Pancreas (tissue), 10 donors: ENCODE results near the gene RNF133. TPM values are rescaled to one million over a fixed set of nuclear protein-coding genes. Genes with fewer than 3 reads are reported as not detected.

Experiments used
- ATAC-seq, 4 donors: fragments of 200-7000 bp; cut with Tn5 transposase; one replicate each; pipeline versions ENCODE4 v1.8.0 to v1.9.1; 2020; ENCODE audit warnings: mild to moderate bottlenecking in 4 of 4, moderate library complexity in 4 of 4
- DNase-seq, 6 donors: peaks; one replicate each; pipeline ENCODE4 v3.0.0-alpha.2; 2020
- FAIRE-seq: peaks from 2 replicates; lab custom pipeline; 2012; peaks lifted over from hg19 to GRCh38; lab: Jason Lieb, UNC
- H3K27ac ChIP-seq, 4 donors: fragments of 200-600 bp; sonication (generic); 1 replicate in 3 of 4; 2 replicates in 1 of 4; pipeline versions ENCODE4 v1.5.0 to v1.8.0; 2020
- H3K27me3 ChIP-seq, 4 donors: fragments of 200-600 bp; one replicate each; pipeline ENCODE4 v1.8.0; 2021
- H3K36me3 ChIP-seq, 3 donors: fragments of 200-600 bp; sonication (generic) in 1 of 3; one replicate each; pipeline versions ENCODE4 v1.5.0 to v1.8.0; 2020 to 2021
- H3K4me1 ChIP-seq, 3 donors: fragments of 200-600 bp; one replicate each; pipeline ENCODE4 v1.8.0; 2021
- H3K4me3 ChIP-seq, 4 donors: fragments of 200-600 bp; sonication (generic) in 2 of 4; one replicate each; pipeline versions ENCODE4 v1.5.0 to v1.8.0; 2020 to 2021
- H3K9me3 ChIP-seq, 4 donors: fragments of 200-600 bp; one replicate each; pipeline ENCODE4 v1.8.0; 2021
- WGBS, 2 donors: extraction: QIAGEN DNeasy Blood & Tissue Kit; methylation state at CpG; one replicate each; pipeline ENCODE4 v1.1.7; 2013; 5-methylcytosine and 5-hydroxymethylcytosine counted together
- intact Hi-C, 3 donors: fragments of 100-400 bp; cut with DNase I; formaldehyde crosslinking; loops; one replicate each; pipeline versions ENCODE4 v1.11.1 to v1.14.2; 2022
- polyA plus RNA-seq, 2 donors: library from polyadenylated mRNA; stranded (reverse); fragments of 200-250 nt; gene quantifications; one replicate each; pipeline ENCODE4 v1.2.3, GENCODE V29; 2013
- total RNA-seq, 6 donors: library from RNA; stranded (reverse); fragmentation: NEBNext Ultra II Directional in 4 of 6; extraction: Animal tissue kit (Norgen Biotek cat#: 25700) in 4 of 6; gene quantifications; one replicate each; pipeline versions ENCODE4 v1.2.1 to v1.2.4, GENCODE V29; 2021 to 2023
- TF ChIP-seq, protein P1 (sequence below), 4 donors: fragments of 200-600 bp; sonication (generic) in 3 of 4; IDR thresholded peaks; one replicate each; pipeline versions ENCODE4 v1.5.0 to v1.8.0; 2021; ENCODE audit warnings: antibody characterized with exemption in 4 of 4
- donor health status: healthy with polysubstance abuse.
- donor health status: DM: no; HTN: no; CAD: no; lungs with moderate emphysema.
- donor health status: DM: no; HTN: no; CAD: no.
- donor health status: control.
- donor health status: control.
- donor health status: Bipolar disorder and iron deficiency.
- donor health status: DM: yes; HTN: yes; CAD: no.
- donor health status: DM: no; HTN: no; CAD: no.
- donor health status: DM: no; HTN: no; CAD: no.
- donor health status: DM: yes; HTN: yes; CAD: no.

RNF133 gene, protein sequence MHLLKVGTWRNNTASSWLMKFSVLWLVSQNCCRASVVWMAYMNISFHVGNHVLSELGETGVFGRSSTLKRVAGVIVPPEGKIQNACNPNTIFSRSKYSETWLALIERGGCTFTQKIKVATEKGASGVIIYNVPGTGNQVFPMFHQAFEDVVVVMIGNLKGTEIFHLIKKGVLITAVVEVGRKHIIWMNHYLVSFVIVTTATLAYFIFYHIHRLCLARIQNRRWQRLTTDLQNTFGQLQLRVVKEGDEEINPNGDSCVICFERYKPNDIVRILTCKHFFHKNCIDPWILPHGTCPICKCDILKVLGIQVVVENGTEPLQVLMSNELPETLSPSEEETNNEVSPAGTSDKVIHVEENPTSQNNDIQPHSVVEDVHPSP
- 1 to 10 TPM in 2 of 6 donors, under 1 TPM in 4; 0.52 to 1.4 (median 0.86) TPM for total RNA-seq
- under 1 TPM in 1 of 2 donors, not detected in 1; 0.07 TPM for polyA plus RNA-seq

DNA sequence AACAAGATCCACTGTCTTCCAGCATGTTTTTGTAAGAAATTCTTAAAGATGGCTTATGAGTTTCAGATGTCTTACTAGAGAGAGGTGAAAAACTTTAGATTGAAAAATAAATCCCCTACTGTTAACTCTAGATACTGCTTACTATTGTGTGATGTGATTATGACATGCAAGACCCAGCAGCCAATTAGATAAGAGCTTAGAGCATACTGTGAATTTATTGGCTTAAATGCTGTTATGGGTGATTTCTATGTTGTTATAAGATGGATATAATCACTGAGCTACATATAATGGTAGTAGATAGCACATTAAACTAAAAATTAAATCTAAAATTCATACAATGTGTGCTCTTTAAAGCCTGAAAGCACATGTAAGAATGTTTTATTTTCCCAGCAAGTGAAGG is at the start of gene RNF133:
Gene RNF133, minus strand, starts transcription at position 101 of the 400 bp plus-strand sequence. CDS start 199 bp downstream, outside the sequence.
- FAIRE-seq (no peak), ATAC-seq (no peak), DNase-seq (no peak)
- Histone ChIP-seq H3K4me3 (no peak within 1 kb of the TSS), H3K27me3 (no peaks in the 10 kb centered on the region), H3K4me1 (peaks cover 0 to 3% (median 0%) of the 10 kb centered on the region in 3 donors), H3K27ac (no peak within 1 kb of the TSS), H3K9me3 (no peaks in the 10 kb centered on the region), H3K36me3 (no peaks in the 10 kb centered on the region)
- TF ChIP-seq, protein P1, sequence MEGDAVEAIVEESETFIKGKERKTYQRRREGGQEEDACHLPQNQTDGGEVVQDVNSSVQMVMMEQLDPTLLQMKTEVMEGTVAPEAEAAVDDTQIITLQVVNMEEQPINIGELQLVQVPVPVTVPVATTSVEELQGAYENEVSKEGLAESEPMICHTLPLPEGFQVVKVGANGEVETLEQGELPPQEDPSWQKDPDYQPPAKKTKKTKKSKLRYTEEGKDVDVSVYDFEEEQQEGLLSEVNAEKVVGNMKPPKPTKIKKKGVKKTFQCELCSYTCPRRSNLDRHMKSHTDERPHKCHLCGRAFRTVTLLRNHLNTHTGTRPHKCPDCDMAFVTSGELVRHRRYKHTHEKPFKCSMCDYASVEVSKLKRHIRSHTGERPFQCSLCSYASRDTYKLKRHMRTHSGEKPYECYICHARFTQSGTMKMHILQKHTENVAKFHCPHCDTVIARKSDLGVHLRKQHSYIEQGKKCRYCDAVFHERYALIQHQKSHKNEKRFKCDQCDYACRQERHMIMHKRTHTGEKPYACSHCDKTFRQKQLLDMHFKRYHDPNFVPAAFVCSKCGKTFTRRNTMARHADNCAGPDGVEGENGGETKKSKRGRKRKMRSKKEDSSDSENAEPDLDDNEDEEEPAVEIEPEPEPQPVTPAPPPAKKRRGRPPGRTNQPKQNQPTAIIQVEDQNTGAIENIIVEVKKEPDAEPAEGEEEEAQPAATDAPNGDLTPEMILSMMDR (IDR thresholded peaks at IDR 0.05), result no peak
- intact Hi-C loops, result no loop called here

DNA sequence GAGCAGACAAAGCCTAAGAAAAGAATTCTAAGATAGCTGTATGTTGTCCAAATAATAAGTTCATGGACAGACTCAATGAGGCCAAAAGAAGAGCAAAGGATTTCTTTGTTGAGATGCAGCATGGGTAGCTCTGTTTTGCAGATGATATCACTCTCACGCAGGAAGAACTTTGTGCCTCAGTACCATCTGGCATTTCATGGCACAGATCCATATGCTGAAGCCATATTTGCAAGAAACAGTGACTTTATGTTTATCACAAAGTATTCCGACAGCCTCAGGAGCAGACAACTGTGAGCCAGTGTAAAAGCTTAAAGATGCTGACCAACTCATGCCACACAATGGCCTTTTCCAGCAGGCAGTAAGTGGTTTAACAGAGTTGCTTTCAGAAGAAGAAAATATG is 49.3 kb upstream of the RNF133 start:
- intact Hi-C loops, result no loop called here
- TF ChIP-seq, protein P1 (IDR thresholded peaks at IDR 0.05), result no peak
- Histone ChIP-seq H3K27me3 (no peaks in the 10 kb centered on the region), H3K27ac (no peak overlapping the region), H3K4me1 (peaks cover 0 to 3% (median 0%) of the 10 kb centered on the region in 3 donors), H3K9me3 (no peaks in the 10 kb centered on the region), H3K4me3 (no peak overlapping the region), H3K36me3 (no peaks in the 10 kb centered on the region)
- 58 to 67% methylated on average over 2 of the region's 2 CpGs for WGBS, 2 donors
- ATAC-seq, result no peak
- no peak for DNase-seq
- no peak for FAIRE-seq

DNA sequence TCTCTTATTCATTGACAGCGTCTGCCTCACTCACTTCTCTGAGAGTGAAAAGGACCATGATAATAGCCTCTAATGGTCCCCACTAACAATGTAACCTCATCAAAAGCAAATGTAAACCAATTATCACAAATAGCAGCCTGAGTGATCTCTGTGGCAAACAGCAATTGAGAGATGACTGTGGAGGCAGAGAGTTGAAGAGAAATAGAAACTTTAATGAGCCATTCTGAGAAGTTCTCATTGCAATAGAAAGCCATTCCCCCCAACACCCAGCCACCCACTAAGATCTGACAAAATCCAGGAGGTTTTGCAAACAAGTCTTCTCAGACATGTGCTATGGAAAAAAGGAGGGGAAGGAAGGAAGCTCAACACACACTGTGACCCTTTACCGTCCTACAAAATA is 48.0 kb upstream of the RNF133 start:
- no peaks in the 10 kb centered on the region for H3K4me1 ChIP-seq
- FAIRE-seq, result no peak
- no peaks in the 10 kb centered on the region for H3K27me3 ChIP-seq
- WGBS, 2 donors, result 81 to 86% methylated on average over 2 of the region's 2 CpGs
- no peaks in the 10 kb centered on the region for H3K9me3 ChIP-seq
- H3K36me3 ChIP-seq, result no peaks in the 10 kb centered on the region
- TF ChIP-seq, protein P1 (IDR thresholded peaks at IDR 0.05), result no peak
- H3K27ac ChIP-seq, result no peak overlapping the region
- H3K4me3 ChIP-seq, result no peak overlapping the region
- intact Hi-C loops, result no loop called here
- DNase-seq, result no peak
- ATAC-seq, result no peak

DNA sequence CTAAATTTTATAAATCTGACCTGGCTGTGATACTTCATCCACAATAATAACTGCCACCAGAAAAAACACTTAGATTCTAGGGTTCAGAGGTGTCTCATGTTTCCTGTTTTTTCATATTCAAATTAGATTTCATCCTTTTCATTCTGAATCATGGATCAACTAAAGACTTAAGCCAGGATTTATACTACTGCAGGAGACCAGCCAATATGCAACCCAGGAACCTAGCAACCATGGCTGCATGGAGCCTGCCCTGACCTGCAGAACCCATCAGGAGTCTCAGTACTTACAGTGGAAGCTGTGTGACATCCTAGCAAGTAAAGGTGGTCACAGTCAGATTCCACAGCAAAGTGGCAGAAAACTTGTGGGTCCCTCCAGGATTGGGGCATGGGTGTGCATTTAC is 44.3 kb upstream of the RNF133 start:
- ATAC-seq, result no peak
- Histone ChIP-seq H3K9me3 (no peaks in the 10 kb centered on the region), H3K4me1 (peaks cover 0 to 4% (median 0%) of the 10 kb centered on the region in 3 donors), H3K27me3 (no peaks in the 10 kb centered on the region), H3K27ac (no peak overlapping the region), H3K4me3 (no peak overlapping the region), H3K36me3 (no peaks in the 10 kb centered on the region)
- TF ChIP-seq, protein P1 (IDR thresholded peaks at IDR 0.05), result no peak
- DNase-seq, result no peak
- FAIRE-seq, result no peak
- intact Hi-C loops, result no loop called here

DNA sequence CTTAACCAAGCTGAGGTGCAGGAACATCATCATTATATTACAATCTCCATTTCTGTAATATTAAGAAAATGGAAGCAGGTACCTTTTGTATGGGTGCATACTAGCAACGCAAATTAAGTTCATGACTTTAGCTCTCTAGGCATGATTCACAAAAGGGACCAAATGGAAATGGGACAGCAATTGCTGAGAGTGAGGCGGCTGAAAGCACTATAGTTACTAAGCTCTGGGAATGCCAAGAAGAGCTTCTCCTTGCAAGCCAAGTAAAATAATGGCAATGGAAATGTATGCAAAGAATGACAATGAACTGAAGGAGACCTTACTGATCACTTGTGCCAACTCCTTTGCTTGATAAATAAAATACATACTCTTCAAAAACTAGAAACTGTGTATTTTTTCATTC is 40.0 kb upstream of the RNF133 start:
- no peak for DNase-seq
- Histone ChIP-seq H3K4me3 (no peak overlapping the region), H3K27ac (no peak overlapping the region), H3K27me3 (no peaks in the 10 kb centered on the region), H3K36me3 (no peaks in the 10 kb centered on the region), H3K9me3 (no peaks in the 10 kb centered on the region), H3K4me1 (peaks cover 0 to 4% (median 0%) of the 10 kb centered on the region in 3 donors)
- TF ChIP-seq, protein P1 (IDR thresholded peaks at IDR 0.05), result no peak
- intact Hi-C loops, result no loop called here
- no peak for FAIRE-seq
- no peak for ATAC-seq
- 93 to 94% methylated on average over 2 of the region's 2 CpGs for WGBS, 2 donors
